Keratinocyte (primary cell): ENCODE results near the gene CLIP2.
"Not testable (repeated sequence)": the region's sequence is repeated elsewhere in the genome, so short reads cannot be mapped to it uniquely, and the experiment has no call there.

Experiments
- CTCF ChIP-seq, 3 experiments: IDR thresholded peaks in 1 of 3; conservative IDR thresholded peaks in 1 of 3; optimal IDR thresholded peaks in 1 of 3; 2 replicates in 2 of 3; 3 replicates in 1 of 3; pipeline versions ENCODE3 to v1.5.1; 2011; ENCODE audit warnings: low read length in 3 of 3, mild to moderate bottlenecking in 3 of 3, moderate library complexity in 2 of 3, control low read depth in 1 of 3, inconsistent platforms in 1 of 3; ENCODE audit not compliant: insufficient read depth in 2 of 3; ENCODE audit errors: extremely low read depth in 1 of 3
- EZH2 ChIP-seq: IDR thresholded peaks from one replicate; pipeline ENCODE4 v1.6.1; 2012; ENCODE audit warnings: inconsistent platforms, mild to moderate bottlenecking, low read length, moderate library complexity

GRCh38 chr7:74352551-74353138 is 63.4 kb downstream of the CLIP2 start:
- TF ChIP-seq CTCF (optimal IDR thresholded peaks at IDR 0.05 in 1 of 3, IDR thresholded peaks at IDR 0.05 in 1 of 3, conservative IDR thresholded peaks at IDR 0.05 in 1 of 3; ENCODE audit: extremely low read depth in 1 of 3, insufficient read depth in 2 of 3, low read length in 3 of 3); EZH2: not testable (repeated sequence)
